Measurements from ENCODE around the gene HBM. TPM values are rescaled to one million over a fixed set of nuclear protein-coding genes. Genes with fewer than 3 reads are reported as not detected.
A peak's percentile ranks its signal among the peaks of the same experiment; 100 is the strongest.
"Not testable (repeated sequence)": the region's sequence is repeated elsewhere in the genome, so short reads cannot be mapped to it uniquely, and the experiment has no call there.

The HBM gene
- total RNA-seq, 3 donors from 2014 or later (not counting 1 experiment from before 2014, with no cell fraction given), result not detected

DNA sequence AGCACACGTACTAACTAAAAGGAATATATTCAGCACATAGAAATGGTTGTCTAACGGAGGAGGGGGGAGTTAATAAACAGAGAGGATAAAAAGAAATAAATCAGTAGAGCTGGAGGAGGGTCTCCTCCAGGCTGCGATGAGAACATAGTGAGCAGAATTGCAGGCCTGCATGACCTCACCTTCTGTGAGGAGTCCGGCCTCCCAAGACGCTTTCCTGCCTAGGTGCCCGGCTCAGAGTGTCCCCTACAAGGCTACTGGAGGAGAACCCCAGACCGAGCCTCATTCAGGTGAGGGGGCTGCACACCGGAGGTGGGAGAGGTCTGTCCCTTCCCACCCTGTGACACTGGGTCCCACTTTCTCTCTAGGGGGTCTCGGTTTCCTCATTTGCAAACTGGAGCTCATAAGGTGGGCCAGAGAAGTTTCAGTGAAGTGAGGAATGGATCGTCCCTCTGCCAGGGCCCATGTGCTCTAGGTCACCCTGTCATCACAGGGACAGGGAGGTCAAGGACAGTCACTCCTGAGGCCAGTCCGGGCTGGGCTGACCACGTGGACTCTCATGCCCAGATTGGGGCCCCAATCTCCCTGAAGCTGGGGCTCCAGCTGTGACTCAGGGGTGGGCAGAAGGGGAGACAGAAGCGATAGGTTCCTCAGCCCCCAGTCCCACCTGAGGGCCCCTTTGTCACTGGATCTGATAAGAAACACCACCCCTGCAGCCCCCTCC is 3.3 kb upstream of the HBM start:
- no peaks in the 10 kb centered on the region for H3K9me3 ChIP-seq (ENCODE audit: control insufficient read depth, insufficient read depth, low read length)
- H3K36me3 ChIP-seq (ENCODE audit: control insufficient read depth, insufficient read depth, low read length), result no peaks in the 10 kb centered on the region
- WGBS (ENCODE audit: insufficient coverage), result 87% methylated on average over 11 of the region's 13 CpGs
- no peak overlapping the region for H3K4me3 Mint-ChIP-seq
- H3K4me1 ChIP-seq (ENCODE audit: control insufficient read depth, insufficient read depth, low read length), result peaks cover 21% of the 10 kb centered on the region
- H3K27me3 ChIP-seq (ENCODE audit: control insufficient read depth, insufficient read depth, low read length), result peaks cover 20% of the 10 kb centered on the region
- TF ChIP-seq, protein P1, sequence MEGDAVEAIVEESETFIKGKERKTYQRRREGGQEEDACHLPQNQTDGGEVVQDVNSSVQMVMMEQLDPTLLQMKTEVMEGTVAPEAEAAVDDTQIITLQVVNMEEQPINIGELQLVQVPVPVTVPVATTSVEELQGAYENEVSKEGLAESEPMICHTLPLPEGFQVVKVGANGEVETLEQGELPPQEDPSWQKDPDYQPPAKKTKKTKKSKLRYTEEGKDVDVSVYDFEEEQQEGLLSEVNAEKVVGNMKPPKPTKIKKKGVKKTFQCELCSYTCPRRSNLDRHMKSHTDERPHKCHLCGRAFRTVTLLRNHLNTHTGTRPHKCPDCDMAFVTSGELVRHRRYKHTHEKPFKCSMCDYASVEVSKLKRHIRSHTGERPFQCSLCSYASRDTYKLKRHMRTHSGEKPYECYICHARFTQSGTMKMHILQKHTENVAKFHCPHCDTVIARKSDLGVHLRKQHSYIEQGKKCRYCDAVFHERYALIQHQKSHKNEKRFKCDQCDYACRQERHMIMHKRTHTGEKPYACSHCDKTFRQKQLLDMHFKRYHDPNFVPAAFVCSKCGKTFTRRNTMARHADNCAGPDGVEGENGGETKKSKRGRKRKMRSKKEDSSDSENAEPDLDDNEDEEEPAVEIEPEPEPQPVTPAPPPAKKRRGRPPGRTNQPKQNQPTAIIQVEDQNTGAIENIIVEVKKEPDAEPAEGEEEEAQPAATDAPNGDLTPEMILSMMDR (IDR thresholded peaks at IDR 0.05), result no peak
- no peak overlapping the region for H3K4me3 ChIP-seq (ENCODE audit: low read length)
- no peak overlapping the region for H3K27ac Mint-ChIP-seq
- no peaks in the 10 kb centered on the region for H3K9me3 Mint-ChIP-seq
- intact Hi-C loops (cut with micrococcal nuclease), result no loop called here
- H3K36me3 Mint-ChIP-seq, result no peaks in the 10 kb centered on the region
- DNase-seq (no peak), ATAC-seq (no peak)
- H3K27me3 Mint-ChIP-seq (ENCODE audit: low read depth in 2 of 2), result peaks cover 10 to 35% of the 10 kb centered on the region in 2 donors
- H3K4me1 Mint-ChIP-seq, result peaks cover 0 to 11% of the 10 kb centered on the region in 2 donors
- no peak overlapping the region for H3K27ac ChIP-seq (ENCODE audit: low read length)

GRCh38 chr16:163139-163538 is 2.6 kb upstream of the HBM start:
- peaks cover 21% of the 10 kb centered on the region for H3K4me1 ChIP-seq (ENCODE audit: control insufficient read depth, insufficient read depth, low read length)
- ATAC-seq; H3K36me3 Mint-ChIP-seq; H3K27ac Mint-ChIP-seq; intact Hi-C loops (cut with micrococcal nuclease); H3K9me3 ChIP-seq (ENCODE audit: control insufficient read depth, insufficient read depth, low read length); H3K9me3 Mint-ChIP-seq; H3K36me3 ChIP-seq (ENCODE audit: control insufficient read depth, insufficient read depth, low read length); DNase-seq; H3K4me3 Mint-ChIP-seq; H3K4me3 ChIP-seq (ENCODE audit: low read length); H3K27ac ChIP-seq (ENCODE audit: low read length): not testable (repeated sequence)
- H3K27me3 ChIP-seq (ENCODE audit: control insufficient read depth, insufficient read depth, low read length), result peaks cover 27% of the 10 kb centered on the region
- H3K27me3 Mint-ChIP-seq (ENCODE audit: low read depth in 2 of 2), result peaks cover 10 to 36% of the 10 kb centered on the region in 2 donors
- H3K4me1 Mint-ChIP-seq, result peaks cover 0 to 11% of the 10 kb centered on the region in 2 donors
- 92% methylated on average over 10 of the region's 10 CpGs for WGBS (ENCODE audit: insufficient coverage)

GRCh38 chr16:163696-164095 is 2.1 kb upstream of the HBM start:
- H3K27me3 Mint-ChIP-seq (ENCODE audit: low read depth in 2 of 2), result peaks cover 10 to 39% of the 10 kb centered on the region in 2 donors
- DNase-seq; H3K27ac ChIP-seq (ENCODE audit: low read length); H3K4me3 ChIP-seq (ENCODE audit: low read length); H3K36me3 Mint-ChIP-seq; H3K36me3 ChIP-seq (ENCODE audit: control insufficient read depth, insufficient read depth, low read length); intact Hi-C loops (cut with micrococcal nuclease); H3K4me3 Mint-ChIP-seq; H3K9me3 ChIP-seq (ENCODE audit: control insufficient read depth, insufficient read depth, low read length); H3K9me3 Mint-ChIP-seq; H3K27ac Mint-ChIP-seq: not testable (repeated sequence)
- no CpG with 5 or more reads among the region's 3 CpGs for WGBS (ENCODE audit: insufficient coverage)
- Histone ChIP-seq H3K27me3 (ENCODE audit: control insufficient read depth, insufficient read depth, low read length) (peaks cover 29% of the 10 kb centered on the region), H3K4me1 (ENCODE audit: control insufficient read depth, insufficient read depth, low read length) (peaks cover 21% of the 10 kb centered on the region)
- peaks cover 0 to 11% of the 10 kb centered on the region in 2 donors for H3K4me1 Mint-ChIP-seq
- ATAC-seq, result peak in 1 of 3 donors; percentile 23

DNA sequence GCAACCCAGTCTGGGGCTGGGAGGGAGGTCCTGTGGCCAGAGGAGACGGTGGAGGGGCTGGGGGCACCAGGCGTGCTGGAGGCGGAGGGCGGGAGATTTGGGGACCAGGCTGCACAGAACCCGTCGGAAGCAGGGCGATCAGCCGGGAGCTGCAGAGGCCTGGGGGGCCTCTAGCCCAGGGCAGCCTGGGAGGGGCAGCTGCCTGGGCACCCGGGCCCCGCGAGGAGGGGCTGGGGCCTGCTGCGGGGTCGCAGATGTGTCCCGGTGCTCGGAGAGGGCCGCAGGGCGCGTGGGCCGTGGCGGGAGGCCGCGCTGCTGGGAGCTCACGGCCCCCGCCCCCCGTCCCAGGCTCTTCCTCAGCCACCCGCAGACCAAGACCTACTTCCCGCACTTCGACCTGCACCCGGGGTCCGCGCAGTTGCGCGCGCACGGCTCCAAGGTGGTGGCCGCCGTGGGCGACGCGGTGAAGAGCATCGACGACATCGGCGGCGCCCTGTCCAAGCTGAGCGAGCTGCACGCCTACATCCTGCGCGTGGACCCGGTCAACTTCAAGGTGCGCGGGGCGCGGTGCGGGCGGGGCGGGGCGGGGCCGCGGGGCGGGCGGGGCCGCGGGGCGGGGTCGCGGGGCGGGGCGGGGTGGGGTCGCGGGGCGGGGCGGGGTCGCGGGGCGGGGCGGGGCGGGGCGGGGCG is 1.5 kb upstream of the HBM start:
- peaks cover 0 to 11% of the 10 kb centered on the region in 2 donors for H3K4me1 Mint-ChIP-seq
- H3K27me3 ChIP-seq (ENCODE audit: control insufficient read depth, insufficient read depth, low read length), result peaks cover 32% of the 10 kb centered on the region
- DNase-seq; H3K27ac Mint-ChIP-seq; H3K27ac ChIP-seq (ENCODE audit: low read length); H3K36me3 Mint-ChIP-seq; H3K9me3 ChIP-seq (ENCODE audit: control insufficient read depth, insufficient read depth, low read length); H3K9me3 Mint-ChIP-seq; H3K4me3 Mint-ChIP-seq; H3K4me3 ChIP-seq (ENCODE audit: low read length); H3K36me3 ChIP-seq (ENCODE audit: control insufficient read depth, insufficient read depth, low read length); intact Hi-C loops (cut with micrococcal nuclease): not testable (repeated sequence)
- peaks cover 21% of the 10 kb centered on the region for H3K4me1 ChIP-seq (ENCODE audit: control insufficient read depth, insufficient read depth, low read length)
- peak in 2 of 3 donors; percentile 40 to 42 for ATAC-seq
- H3K27me3 Mint-ChIP-seq (ENCODE audit: low read depth in 2 of 2), result peaks cover 5 to 37% of the 10 kb centered on the region in 2 donors
- WGBS (ENCODE audit: insufficient coverage), result 0% methylated on average over 26 of the region's 80 CpGs
